DND-41 (cell line): Measurements from ENCODE around the gene DHPS.
"Not testable (repeated sequence)": the region's sequence is repeated elsewhere in the genome, so short reads cannot be mapped to it uniquely, and the experiment has no call there.

ENCODE experiments used
- ATAC-seq: fragments of 200-7000 bp; cut with Tn5 transposase; 3 replicates; pipeline ENCODE4 v1.9.1; 2021; ENCODE audit warnings: low read depth; ENCODE audit not compliant: insufficient read depth
- DNase-seq: peaks from one replicate; pipeline ENCODE4 v3.0.0-alpha.2; 2020
- H2AFZ ChIP-seq: 2 replicates; pipeline ENCODE4 v1.6.0; 2012; ENCODE audit warnings: low read depth, low read length
- H3K27ac ChIP-seq: 2 replicates; pipeline ENCODE4 v1.5.1; 2012; ENCODE audit warnings: low read length, inconsistent platforms
- H3K27me3 ChIP-seq: fragments of 200-600 bp; sonication (generic); 2 replicates; pipeline ENCODE4 v1.6.0; 2012; ENCODE audit warnings: low read length, mild to moderate bottlenecking, inconsistent platforms; ENCODE audit not compliant: insufficient read depth, poor library complexity
- H3K36me3 ChIP-seq: 2 replicates; pipeline ENCODE4 v1.5.1; 2012; ENCODE audit warnings: low read length, inconsistent platforms; ENCODE audit not compliant: insufficient read depth
- H3K4me1 ChIP-seq: 2 replicates; pipeline ENCODE4 v1.5.1; 2012; ENCODE audit warnings: mild to moderate bottlenecking, low read length; ENCODE audit not compliant: insufficient read depth
- H3K4me2 ChIP-seq: 2 replicates; pipeline ENCODE4 v1.6.0; 2012; ENCODE audit warnings: mild to moderate bottlenecking, moderate library complexity, low read length, inconsistent platforms; ENCODE audit not compliant: insufficient read depth
- H3K4me3 ChIP-seq, 2 experiments: fragments of 200-600 bp in 1 of 2; shearing (Covaris generic) in 1 of 2; 2 replicates each; pipeline ENCODE4 v1.5.1; 2012 to 2016; ENCODE audit warnings: inconsistent platforms in 2 of 2, low read length in 2 of 2, mild to moderate bottlenecking in 2 of 2, low read depth in 1 of 2, moderate library complexity in 1 of 2
- H3K79me2 ChIP-seq: 2 replicates; pipeline ENCODE4 v1.6.0; 2012; ENCODE audit warnings: low read length, inconsistent platforms; ENCODE audit not compliant: insufficient read depth
- H3K9ac ChIP-seq: 2 replicates; pipeline ENCODE4 v1.6.0; 2012; ENCODE audit warnings: low read depth, mild to moderate bottlenecking, inconsistent platforms, low read length, moderate library complexity
- H3K9me3 ChIP-seq: 2 replicates; pipeline ENCODE4 v1.5.1; 2012; ENCODE audit warnings: low read length, moderate library complexity, mild to moderate bottlenecking, inconsistent platforms; ENCODE audit not compliant: insufficient read depth, severe bottlenecking
- H4K20me1 ChIP-seq: 2 replicates; pipeline ENCODE4 v1.6.0; 2012; ENCODE audit warnings: low read length; ENCODE audit not compliant: insufficient read depth
- CTCF ChIP-seq: IDR thresholded peaks from 2 replicates; pipeline ENCODE4 v1.5.1; 2012; ENCODE audit warnings: borderline replicate concordance, low read length, moderate library complexity, mild to moderate bottlenecking; ENCODE audit not compliant: poor library complexity, severe bottlenecking; ENCODE audit errors: extremely low read depth
- EZH2 ChIP-seq: IDR thresholded peaks from 3 replicates; pipeline ENCODE4 v1.6.1; 2012; ENCODE audit warnings: borderline replicate concordance, low read depth, mild to moderate bottlenecking, moderate library complexity, low read length, inconsistent platforms; ENCODE audit not compliant: severe bottlenecking

DHPS gene

GRCh38 chr19:12715102-12715501 lies 33.4 kb upstream of the DHPS start:
- H3K27me3 ChIP-seq, result no peaks in the 10 kb centered on the region
- peaks cover 57% of the 10 kb centered on the region for H4K20me1 ChIP-seq
- H3K4me3 ChIP-seq, result no peak overlapping the region
- H3K9ac ChIP-seq, result no peak overlapping the region
- H2AFZ ChIP-seq, result no peak overlapping the region
- peaks cover 60% of the 10 kb centered on the region for H3K79me2 ChIP-seq
- TF ChIP-seq EZH2, result no peak
- TF ChIP-seq CTCF, result no peak
- H3K36me3 ChIP-seq, result peaks cover 88% of the 10 kb centered on the region
- H3K27ac ChIP-seq, result no peak overlapping the region
- DNase-seq (no peak), ATAC-seq (no peak)
- peaks cover under 1% of the 10 kb centered on the region; the same call in 1 of the 2 replicates for H3K4me1 ChIP-seq
- H3K9me3 ChIP-seq, result no peaks in the 10 kb centered on the region
- no peak overlapping the region for H3K4me2 ChIP-seq

- not testable (repeated sequence) for H3K27me3 ChIP-seq, H3K27ac ChIP-seq, H3K4me3 ChIP-seq, ATAC-seq, DNase-seq, H3K9ac ChIP-seq, H3K4me1 ChIP-seq, H3K9me3 ChIP-seq, H3K4me2 ChIP-seq, H2AFZ ChIP-seq
- Histone ChIP-seq H3K79me2 (peaks cover 42% of the 10 kb centered on the region), H3K36me3 (peaks cover 91% of the 10 kb centered on the region), H4K20me1 (peaks cover 45% of the 10 kb centered on the region)
Measured at GRCh38 chr19:12713304-12713703, 31.6 kb upstream of the DHPS start.

GRCh38 chr19:12712077-12712476 lies 30.4 kb upstream of the DHPS start:
- not testable (repeated sequence) for H3K9ac ChIP-seq, H2AFZ ChIP-seq, H3K4me2 ChIP-seq, ATAC-seq, H3K4me3 ChIP-seq, H3K27ac ChIP-seq, H3K4me1 ChIP-seq, H3K27me3 ChIP-seq, H3K9me3 ChIP-seq
- peak; percentile 33 for DNase-seq
- Histone ChIP-seq H3K79me2 (peaks cover 30% of the 10 kb centered on the region), H3K36me3 (peaks cover 87% of the 10 kb centered on the region), H4K20me1 (peaks cover 45% of the 10 kb centered on the region)

GRCh38 chr19:12711187-12711586 lies 29.5 kb upstream of the DHPS start:
- H3K9me3 ChIP-seq, result no peaks in the 10 kb centered on the region
- no peak overlapping the region for H3K27ac ChIP-seq
- no peak for TF ChIP-seq EZH2
- H3K9ac ChIP-seq, result no peak overlapping the region
- no peak overlapping the region for H2AFZ ChIP-seq
- peaks cover 38% of the 10 kb centered on the region for H4K20me1 ChIP-seq
- no peak for DNase-seq
- H3K36me3 ChIP-seq, result peaks cover 88% of the 10 kb centered on the region
- H3K27me3 ChIP-seq, result no peaks in the 10 kb centered on the region
- H3K4me1 ChIP-seq, result no peaks in the 10 kb centered on the region
- ATAC-seq, result no peak
- H3K4me3 ChIP-seq, result no peak overlapping the region
- H3K4me2 ChIP-seq, result no peak overlapping the region
- H3K79me2 ChIP-seq, result peaks cover 22% of the 10 kb centered on the region

GRCh38 chr19:12708641-12709040 lies 27.0 kb upstream of the DHPS start:
- Histone ChIP-seq H3K79me2 (peaks cover 6% of the 10 kb centered on the region; the same call in 1 of the 2 replicates), H4K20me1 (peaks cover 24% of the 10 kb centered on the region), H3K4me1 (no peaks in the 10 kb centered on the region), H3K9ac (no peak overlapping the region), H2AFZ (no peak overlapping the region), H3K9me3 (no peaks in the 10 kb centered on the region), H3K27me3 (no peaks in the 10 kb centered on the region), H3K27ac (no peak overlapping the region), H3K4me3 (no peak overlapping the region), H3K36me3 (peaks cover 89% of the 10 kb centered on the region), H3K4me2 (no peak overlapping the region)
- TF ChIP-seq CTCF (no peak), EZH2 (no peak)
- ATAC-seq (no peak), DNase-seq (no peak)
